HL-60/S4 (cell line): ENCODE data around the gene USP34.

ENCODE experiments used
- in situ Hi-C: fragments of 300-500 bp; cut with MboI; formaldehyde crosslinking; loops from 2 replicates; pipeline ENCODE4 v1.14.3; 2022; ENCODE audit warnings: low sequenced_read_pairs

The USP34 gene

DNA sequence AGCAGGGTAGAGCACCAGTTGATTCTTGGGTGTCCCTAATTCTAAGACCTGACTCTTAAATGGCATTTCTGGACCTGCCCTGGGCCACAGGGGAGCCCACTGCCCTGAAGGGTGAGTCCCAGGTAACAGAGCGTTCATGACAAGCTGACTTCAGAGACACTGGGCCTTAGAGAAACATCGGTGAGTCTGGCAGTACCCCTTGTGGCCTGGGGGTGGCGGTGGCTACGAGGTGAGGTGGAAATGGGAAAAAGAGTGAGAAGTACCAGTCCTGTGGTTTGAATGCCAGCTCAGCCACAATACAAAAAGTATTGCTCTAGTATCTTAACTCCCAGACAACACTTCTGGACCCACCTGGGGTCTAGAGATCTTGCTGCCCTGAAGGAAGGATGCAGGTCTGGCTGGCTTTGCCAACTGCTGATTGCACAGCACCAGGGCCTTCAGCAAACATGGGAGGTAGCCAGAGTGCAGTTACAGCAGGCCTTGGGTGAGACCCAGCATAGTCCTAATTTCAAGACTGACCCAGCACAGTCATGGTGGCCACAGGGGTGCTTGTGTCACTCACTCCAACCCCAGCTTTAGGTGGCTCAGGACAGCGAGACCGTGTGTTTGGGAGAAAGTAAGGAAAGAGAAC lies 44.5 kb downstream of the USP34 start:
- in situ Hi-C loops = no loop called here

DNA sequence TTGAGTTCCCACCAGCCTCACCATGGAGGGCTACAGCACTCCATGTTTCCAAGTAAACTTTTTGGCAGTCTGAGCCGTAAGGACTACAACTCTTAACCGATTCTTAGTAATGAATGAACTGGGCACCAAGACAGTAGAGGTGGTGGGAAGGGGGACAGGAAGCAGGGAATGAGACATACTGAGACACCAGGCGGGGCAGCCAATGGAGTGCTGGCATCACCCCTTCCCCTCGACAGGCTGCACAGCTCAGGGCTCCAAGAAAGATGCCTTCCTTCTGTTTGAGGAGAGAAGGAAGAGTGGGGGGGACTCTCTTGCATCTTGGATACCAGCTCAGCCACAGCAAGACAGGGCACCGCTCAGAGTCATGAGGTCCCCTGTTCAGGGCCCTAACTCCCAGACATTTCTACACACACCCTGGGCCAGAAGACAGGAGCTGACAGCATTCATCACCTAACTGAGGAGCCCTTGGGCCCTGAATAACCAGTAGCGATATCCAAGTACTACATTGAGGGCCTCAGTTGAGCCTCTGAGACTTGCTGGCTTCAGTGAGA lies 45.2 kb downstream of the USP34 start:
- in situ Hi-C loops = no loop called here

DNA sequence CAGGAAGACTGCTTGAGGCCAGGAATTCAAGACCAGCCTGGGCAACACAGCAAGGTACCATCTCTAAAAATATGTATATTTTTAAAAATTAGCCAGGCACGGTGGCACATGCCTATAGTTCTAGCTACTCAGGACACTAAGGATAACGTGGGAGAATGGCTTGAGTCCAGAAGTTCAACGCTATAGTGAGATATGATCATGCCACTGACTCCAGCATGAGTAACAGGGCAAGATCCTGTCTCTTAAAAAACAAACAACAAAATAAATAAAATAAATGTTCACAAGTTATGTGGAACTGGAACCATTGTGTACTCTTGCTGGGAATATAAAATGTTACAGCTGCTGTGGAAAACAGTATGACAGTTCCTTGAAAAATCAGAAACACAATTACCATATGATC lies 47.2 kb downstream of the USP34 start:
- in situ Hi-C loops = no loop called here

DNA sequence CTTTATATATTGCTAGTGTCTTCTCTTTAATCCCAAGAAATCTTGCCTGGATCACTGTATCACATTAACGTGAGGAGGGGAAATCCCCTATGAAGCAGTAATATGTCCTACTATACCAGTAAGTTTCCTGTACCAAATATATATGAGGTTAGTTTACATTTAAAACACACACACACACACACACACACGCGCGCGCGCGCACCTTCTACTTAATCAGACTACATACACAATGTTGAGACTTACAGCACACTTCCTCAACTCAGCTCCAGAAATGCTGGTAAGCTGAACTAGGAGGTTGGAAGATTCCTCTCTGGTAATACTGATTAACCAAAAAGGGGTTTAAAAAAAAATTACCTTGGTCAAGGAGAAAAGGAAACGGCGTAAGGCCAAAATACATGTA lies 49.3 kb downstream of the USP34 start:
- in situ Hi-C loops = no loop called here

DNA sequence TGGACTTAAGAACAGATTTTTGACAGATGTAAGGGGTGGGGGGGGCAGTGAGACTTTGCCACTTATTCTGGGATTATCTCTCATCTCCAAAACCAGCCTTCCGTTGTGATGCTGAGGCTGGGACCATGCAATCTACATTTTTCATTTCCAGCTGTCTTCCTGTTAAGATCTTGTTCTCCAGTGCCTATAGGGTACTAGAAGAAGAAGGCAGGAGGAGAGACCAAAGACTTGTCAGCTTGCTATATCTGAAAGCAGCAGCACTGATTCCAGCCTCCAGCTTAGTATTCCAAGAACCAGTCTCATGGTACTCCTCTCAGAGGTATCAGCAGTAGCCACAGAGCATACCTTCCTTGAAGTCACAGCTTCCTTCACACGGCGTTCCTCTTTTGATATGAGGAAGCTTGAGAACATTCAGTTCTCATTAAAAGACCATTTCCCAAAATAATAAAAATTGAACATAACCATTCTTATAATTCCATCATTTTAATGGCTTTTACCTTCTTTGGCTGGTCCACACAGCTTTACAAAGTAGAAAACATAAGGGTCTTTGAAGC lies 49.8 kb downstream of the USP34 start:
- in situ Hi-C loops = no loop called here

DNA sequence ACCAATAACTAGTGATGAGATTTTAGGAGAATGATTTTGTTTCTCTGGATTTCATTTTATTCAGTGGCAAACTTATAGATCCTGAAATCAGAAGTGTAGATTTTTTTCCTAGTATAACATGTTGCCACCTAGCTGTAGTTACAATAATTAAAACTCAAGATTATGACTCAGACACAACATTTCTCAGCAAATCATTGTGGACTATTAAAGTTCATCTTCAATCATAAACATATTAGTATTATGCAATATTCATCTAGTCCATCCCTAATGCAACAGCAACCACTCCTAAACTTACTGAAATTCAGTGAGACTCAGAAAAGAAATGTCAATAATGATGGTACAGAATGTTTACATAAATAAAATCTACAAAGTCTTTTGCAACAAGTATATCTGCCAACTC lies 51.3 kb downstream of the USP34 start:
- in situ Hi-C loops = no loop called here

DNA sequence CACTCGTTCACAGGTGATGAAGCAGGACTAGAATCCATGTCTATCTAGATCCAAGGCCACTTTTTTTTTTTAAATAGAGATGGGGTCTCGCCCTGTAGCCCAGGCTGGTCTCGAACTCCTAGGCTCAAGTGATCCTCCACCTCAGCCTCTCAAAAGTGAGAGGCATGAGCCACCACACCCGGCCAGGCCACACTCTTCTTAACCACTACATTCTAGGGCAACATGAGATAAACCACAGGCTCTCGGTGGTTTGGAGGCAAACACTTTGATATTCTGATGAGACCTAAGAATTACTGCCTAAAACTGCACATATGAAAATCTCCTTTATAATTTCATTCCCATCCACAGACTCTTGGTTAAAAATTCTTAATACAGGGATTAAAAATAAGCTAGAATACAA lies 51.8 kb downstream of the USP34 start:
- in situ Hi-C loops = no loop called here

DNA sequence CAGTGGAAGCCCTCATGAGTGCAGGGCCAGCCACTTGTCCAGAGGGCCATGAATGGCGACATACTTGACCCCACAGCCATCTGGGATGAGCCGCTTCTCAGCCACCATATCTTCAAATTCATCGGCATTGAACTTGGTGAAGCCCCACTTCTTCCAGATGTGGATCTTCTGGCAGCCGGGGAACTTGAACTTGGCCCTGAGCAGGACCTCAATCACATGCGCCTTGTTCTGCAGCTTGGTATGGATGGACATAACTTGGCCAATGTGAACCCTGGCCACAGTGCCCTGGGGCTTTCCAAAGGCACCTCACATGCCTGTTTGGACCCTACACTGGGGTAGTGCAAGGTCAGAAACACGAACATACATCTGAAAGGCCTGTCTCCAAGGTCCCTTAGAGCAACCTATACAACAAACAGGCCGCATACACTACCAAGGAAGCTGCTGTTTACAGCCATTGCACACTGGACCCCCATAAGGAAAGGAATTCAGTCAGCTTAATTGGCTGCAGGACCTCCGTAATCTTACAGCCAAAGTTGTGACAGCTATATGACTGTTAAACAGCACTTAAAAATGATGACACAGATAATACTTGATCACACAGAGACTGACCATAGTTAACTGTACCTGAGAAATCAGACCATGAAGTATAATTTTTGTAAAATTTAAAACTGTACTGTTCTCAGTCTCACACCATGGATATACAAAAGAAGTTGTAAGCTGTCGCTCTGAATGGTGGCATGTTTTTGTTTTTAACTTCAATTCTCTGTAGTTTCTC lies 53.8 kb downstream of the USP34 start:
- in situ Hi-C loops = no loop called here

DNA sequence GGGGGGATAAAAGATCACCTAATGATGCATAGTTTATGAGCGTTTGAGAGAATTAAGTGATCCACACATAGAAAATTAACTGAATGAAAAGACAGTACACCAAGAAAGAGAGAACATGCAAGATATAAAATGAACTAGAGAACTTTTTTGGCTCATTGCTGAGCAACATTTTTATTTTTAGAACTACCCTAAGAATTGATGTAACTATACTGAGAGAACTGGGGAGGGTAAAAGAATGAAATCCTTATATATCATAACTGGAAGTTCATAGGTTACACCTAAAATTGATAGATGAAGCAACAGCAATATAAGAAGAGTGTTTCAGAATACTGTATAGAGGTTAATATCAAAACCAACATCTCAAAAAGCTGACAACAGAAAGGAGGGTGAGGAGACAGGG lies 55.6 kb downstream of the USP34 start:
- in situ Hi-C loops = no loop called here

DNA sequence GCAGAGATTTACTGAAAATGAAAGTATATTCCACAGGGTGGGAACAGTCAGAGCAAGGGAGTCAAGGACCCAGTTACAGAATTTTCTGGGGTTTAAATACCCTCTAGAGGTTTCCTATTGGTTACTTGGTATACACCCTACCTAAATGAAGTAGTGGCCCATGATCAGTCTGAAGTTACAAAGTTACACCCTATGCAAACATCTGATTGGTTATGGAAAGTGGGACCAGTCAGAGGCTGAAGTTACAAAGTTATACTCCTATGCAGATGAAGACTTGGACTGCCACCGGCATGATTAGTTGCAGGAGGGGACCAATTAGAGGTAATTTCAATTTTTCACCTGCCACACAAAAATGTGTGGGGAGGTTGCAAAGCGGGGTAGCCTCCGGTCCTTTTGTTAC lies 56.2 kb downstream of the USP34 start:
- in situ Hi-C loops = no loop called here

DNA sequence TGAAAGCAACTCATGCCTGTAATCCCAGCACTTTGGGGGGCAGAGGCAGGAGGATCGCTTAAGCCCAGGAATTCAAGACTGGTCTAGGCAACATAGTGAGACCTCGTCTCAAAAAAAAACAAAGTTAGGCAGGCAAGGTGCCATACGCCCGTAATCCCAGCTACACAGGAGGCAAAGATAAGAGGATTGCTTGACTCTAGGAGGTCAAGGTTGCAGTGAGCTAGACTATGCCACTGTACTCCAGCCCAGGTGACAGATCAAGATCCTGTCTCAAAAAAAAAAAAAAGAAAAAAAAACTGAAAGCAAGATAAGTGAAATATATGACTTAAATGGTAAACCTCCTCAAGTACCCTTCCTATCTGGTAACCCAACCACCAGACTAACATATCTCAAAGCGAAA lies 59.8 kb downstream of the USP34 start:
- in situ Hi-C loops = no loop called here

DNA sequence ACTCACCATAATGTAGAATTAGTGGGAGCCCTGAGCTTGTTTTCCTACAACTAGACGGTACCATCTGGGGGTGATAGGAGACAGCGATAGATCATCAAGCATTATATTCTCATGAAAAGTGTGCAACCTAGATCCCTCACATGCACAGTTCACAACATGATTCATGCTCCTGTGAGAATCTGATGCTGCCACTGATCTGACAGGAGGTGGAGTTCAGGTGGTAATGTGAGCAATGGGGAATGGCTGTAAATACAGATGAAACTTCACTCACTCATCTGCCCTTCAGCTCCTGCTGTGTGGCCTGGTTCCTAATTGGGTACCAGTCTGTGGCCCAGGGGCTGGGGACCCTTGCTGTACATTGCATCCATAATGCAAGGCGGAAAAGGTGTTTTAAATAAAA lies 60.7 kb downstream of the USP34 start:
- in situ Hi-C loops = no loop called here

DNA sequence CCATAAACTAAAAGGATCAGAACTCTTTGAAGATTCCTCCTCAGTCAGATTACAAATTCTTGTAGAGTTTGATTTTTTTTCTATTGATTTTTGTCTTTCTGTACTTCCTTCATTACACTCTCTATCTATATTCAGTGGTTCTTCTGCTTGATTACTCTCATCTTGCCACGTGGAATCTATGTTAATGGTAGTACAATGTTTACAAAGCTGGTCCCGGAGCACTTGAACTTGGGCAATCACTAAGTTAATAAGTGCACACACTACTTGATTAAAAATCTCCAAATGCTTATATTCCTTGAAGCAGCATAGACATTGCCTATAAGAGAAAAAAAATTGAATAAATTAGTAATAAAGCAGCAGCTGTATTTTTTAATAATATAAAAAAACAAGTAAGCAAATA lies 65.1 kb downstream of the USP34 start:
- in situ Hi-C loops = no loop called here

DNA sequence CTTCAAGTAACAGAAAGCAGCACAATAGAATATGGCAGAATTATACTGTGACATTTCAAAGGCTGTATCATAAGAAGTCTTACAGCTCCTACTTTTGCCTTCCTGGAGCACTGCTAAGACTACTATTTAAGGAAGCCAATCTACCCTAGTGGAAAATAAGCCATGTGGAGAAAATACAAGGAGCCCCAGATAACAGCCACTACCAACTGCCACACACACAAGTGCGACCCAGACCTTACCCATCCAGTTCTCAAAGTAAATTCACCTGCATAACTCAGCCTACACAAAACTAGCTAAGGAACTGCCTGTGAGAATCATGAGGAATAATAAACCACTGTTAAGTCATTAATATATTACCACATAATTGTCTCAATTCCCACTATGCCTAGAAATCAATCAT lies 66.4 kb downstream of the USP34 start:
- in situ Hi-C loops = no loop called here

DNA sequence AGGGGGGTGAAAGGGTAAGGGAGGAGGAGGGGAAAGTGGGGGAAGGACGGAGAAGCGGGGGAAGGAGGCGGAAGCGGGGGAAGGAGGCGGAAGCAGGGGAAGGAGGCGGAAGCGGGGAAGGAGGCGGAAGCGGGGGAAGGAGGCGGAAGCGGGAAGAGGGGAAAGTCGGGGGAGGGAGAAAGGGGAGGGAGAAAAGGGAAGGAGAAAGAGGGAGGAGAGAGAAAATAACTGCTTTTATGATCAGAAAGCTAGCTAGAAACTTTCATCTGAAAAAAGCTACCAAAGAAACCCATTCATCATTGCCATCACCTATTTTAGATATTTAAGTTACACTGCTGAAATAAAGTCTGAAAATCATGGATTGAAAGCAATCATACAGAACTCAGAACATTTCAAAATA lies 72.5 kb downstream of the USP34 start:
- in situ Hi-C loops = loop anchor here (25.0 kb wide), 1 partner anchor 1314 kb away; the partner anchor contains the start of gene EHBP1

DNA sequence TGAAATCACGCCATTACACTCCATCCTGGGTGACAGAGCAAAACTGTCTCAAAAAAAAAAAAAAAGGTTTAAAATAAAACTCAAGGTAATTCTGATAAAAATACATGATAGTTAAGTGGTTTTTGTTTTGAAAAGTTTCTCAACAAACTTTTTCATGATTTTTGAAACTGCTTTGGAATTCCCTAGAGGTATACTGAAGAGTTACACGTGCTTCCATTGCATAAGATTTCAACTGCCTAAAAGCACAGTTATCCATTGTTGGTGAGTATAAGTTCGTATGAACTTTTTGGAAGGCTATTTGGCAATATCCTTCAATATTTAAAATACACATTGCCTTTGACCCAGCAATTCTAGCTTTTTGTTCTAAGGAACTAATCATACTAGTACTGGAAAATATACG lies 74.9 kb downstream of the USP34 start:
- in situ Hi-C loops = loop anchor here (25.0 kb wide), 1 partner anchor 1316 kb away; the partner anchor contains the start of gene EHBP1

DNA sequence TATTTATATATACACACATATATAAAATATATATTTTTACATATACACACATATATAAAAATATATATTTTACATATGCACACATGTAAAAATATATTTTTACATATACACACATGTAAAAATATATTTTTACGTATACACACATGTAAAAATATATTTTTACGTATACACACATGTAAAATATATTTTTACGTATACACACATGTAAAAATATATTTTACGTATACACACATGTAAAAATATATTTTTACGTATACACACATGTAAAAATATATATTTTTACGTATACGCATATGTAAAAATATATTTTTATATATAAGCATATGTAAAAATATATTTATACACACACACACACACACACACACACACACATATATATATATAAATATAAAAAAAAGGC lies 83.3 kb downstream of the USP34 start:
- in situ Hi-C loops = loop anchor here (25.0 kb wide), 1 partner anchor 1325 kb away; the partner anchor contains the start of gene EHBP1

DNA sequence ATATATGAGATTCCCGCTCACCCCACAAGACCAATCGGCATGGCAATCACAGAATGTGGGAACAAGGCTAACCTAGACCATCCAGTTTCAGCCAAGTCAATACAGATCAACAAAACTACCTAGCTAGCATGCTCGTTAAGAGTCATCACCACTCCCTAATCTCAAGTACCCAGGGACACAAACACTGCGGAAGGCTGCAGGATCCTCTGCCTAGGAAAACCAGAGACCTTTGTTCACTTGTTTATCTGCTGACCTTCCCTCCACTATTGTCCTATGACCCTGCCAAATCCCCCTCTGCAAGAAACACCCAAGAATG lies 90.0 kb downstream of the USP34 start:
- in situ Hi-C loops = loop anchor here (25.0 kb wide), 1 partner anchor 1331 kb away; the partner anchor contains the start of gene EHBP1

DNA sequence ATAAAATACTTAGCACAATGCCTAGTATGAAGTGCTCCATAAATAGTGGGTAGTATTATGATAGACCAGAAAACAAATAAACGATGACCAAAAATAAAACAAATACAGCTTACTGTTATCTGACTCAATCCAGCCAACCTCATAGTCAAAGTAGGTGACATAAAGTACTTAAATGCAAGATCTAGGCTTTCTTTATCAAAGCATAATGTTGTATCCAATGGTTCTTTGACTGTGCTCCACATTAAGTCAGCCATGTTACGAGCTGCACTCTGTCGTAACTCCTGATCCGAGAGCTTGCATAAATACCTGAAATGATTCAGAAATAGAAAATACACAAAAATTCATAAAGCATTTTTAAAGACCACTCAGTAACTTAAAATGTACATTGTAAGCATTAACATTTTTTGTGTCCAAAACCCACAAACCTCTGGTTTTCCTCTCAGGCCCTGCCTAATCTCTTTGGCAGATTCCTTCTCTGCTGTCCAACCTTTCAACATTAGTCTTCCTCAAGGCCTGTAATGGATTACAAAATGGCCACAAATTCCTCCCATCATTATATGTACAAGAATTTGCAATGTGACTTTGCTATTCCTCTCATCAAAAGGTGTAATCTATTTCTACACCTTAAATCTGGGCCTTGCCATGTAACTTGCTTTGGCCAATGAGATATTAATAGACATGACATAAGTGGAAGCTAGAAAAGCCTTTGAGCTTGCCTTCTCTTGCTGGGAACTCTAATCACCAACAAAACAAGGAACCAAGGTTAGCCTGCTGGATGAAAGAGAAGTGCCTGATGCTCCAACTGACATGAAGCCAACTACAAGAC lies 90.6 kb downstream of the USP34 start:
- in situ Hi-C loops = loop anchor here (25.0 kb wide), 1 partner anchor 1332 kb away; the partner anchor contains the start of gene EHBP1

DNA sequence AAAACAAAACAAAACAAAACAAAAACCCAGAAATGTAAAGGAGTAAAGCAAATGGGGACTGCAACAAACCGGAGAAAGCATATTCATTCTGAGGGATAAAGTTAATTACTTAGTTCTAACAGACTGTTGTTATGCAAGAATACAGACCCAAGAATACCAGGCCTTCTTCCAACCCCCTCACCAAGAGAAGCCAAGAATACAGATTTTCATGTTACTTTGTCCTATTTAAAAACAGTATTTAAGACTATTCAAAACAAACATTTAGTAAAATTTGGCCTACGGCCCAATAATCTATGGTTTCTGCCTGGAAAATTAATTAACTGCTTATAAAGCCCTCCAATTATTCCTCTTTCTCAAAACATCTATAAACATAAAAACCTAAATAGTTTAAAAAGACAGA lies 91.4 kb downstream of the USP34 start:
- in situ Hi-C loops = loop anchor here (25.0 kb wide), 1 partner anchor 1333 kb away; the partner anchor contains the start of gene EHBP1

DNA sequence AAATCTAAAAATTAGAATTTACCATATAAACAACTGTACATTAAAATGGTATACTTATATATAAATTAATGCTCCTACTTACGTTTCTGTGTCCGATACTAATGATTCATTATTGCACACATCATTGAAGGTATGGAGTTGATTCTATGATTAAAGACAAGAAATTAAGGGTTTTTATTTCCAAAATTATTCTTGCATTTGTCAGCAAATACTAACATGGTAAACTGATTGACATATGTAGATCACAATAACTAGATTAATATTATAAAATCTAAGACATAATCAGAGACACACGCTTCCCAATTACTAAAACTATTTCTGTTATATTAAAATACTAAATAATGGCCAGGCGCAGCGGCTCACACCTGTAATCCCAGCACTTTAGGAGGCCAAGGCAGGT lies 92.6 kb downstream of the USP34 start:
- in situ Hi-C loops = loop anchor here (25.0 kb wide), 1 partner anchor 1334 kb away; the partner anchor contains the start of gene EHBP1
